Trophoblast cell (in vitro differentiated cells and primary cell): ENCODE data around the gene CNMD.

Source experiments
- DNase-seq, 2 donors: peaks; one replicate each; pipeline ENCODE4 v3.0.0-alpha.2; 2016
- H2AFZ ChIP-seq: 2 replicates; pipeline ENCODE4 v1.6.1; 2013; ENCODE audit warnings: low read length, moderate library complexity, mild to moderate bottlenecking; ENCODE audit not compliant: insufficient read depth, poor library complexity
- H2AK5ac ChIP-seq: 2 replicates; pipeline ENCODE4 v1.6.1; 2013; ENCODE audit warnings: mild to moderate bottlenecking, low read length
- H2BK120ac ChIP-seq: 2 replicates; pipeline ENCODE4 v1.6.1; 2013; ENCODE audit warnings: low read length, mild to moderate bottlenecking, moderate library complexity; ENCODE audit not compliant: insufficient read depth, poor library complexity
- H2BK12ac ChIP-seq: 2 replicates; pipeline ENCODE4 v1.6.1; 2013; ENCODE audit warnings: mild to moderate bottlenecking, low read length, moderate library complexity
- H2BK5ac ChIP-seq: 2 replicates; pipeline ENCODE4 v1.6.1; 2013; ENCODE audit warnings: low read length, low read depth, moderate library complexity, mild to moderate bottlenecking; ENCODE audit not compliant: poor library complexity
- H3K14ac ChIP-seq: 2 replicates; pipeline ENCODE4 v1.6.1; 2013; ENCODE audit warnings: mild to moderate bottlenecking, low read length
- H3K18ac ChIP-seq: 2 replicates; pipeline ENCODE4 v1.6.1; 2013; ENCODE audit warnings: mild to moderate bottlenecking, low read length
- H3K23ac ChIP-seq: 2 replicates; pipeline ENCODE4 v1.6.1; 2013; ENCODE audit warnings: low read length
- H3K27ac ChIP-seq: 2 replicates; pipeline ENCODE4 v1.5.1; 2013; ENCODE audit warnings: low read depth, mild to moderate bottlenecking, inconsistent platforms, low read length, moderate library complexity
- H3K27me3 ChIP-seq: 2 replicates; pipeline ENCODE4 v1.6.1; 2013; ENCODE audit warnings: inconsistent platforms, mild to moderate bottlenecking, low read length, moderate library complexity; ENCODE audit not compliant: insufficient read depth
- H3K36me3 ChIP-seq, 2 experiments: 1 replicate in 1 of 2; 2 replicates in 1 of 2; pipeline ENCODE4 v1.6.1; 2013; ENCODE audit warnings: low read length in 2 of 2, mild to moderate bottlenecking in 2 of 2, moderate library complexity in 1 of 2; ENCODE audit not compliant: insufficient read depth in 2 of 2, control insufficient read depth in 1 of 2
- H3K4ac ChIP-seq: 2 replicates; pipeline ENCODE4 v1.6.1; 2013; ENCODE audit warnings: low read depth, mild to moderate bottlenecking, low read length, moderate library complexity
- H3K4me1 ChIP-seq, 2 experiments: 1 replicate in 1 of 2; 2 replicates in 1 of 2; pipeline ENCODE4 v1.6.1; 2013; ENCODE audit warnings: low read length in 2 of 2, mild to moderate bottlenecking in 2 of 2, moderate library complexity in 1 of 2; ENCODE audit not compliant: insufficient read depth in 2 of 2, control insufficient read depth in 1 of 2
- H3K4me2 ChIP-seq: 2 replicates; pipeline ENCODE4 v1.6.1; 2013; ENCODE audit warnings: inconsistent platforms, mild to moderate bottlenecking, low read length, moderate library complexity
- H3K4me3 ChIP-seq: 2 replicates; pipeline ENCODE4 v1.5.1; 2013; ENCODE audit warnings: mild to moderate bottlenecking, low read depth, low read length, inconsistent platforms
- H3K79me1 ChIP-seq: one replicate; pipeline ENCODE4 v1.6.1; 2013; ENCODE audit warnings: low read length
- H3K79me2 ChIP-seq: 2 replicates; pipeline ENCODE4 v1.6.1; 2013; ENCODE audit warnings: low read length, mild to moderate bottlenecking; ENCODE audit not compliant: control insufficient read depth, insufficient read depth, poor library complexity
- H3K9ac ChIP-seq: 2 replicates; pipeline ENCODE4 v1.6.1; 2013; ENCODE audit warnings: mild to moderate bottlenecking, low read length
- H3K9me3 ChIP-seq: 2 replicates; pipeline ENCODE4 v1.6.1; 2013; ENCODE audit warnings: low read depth, mild to moderate bottlenecking, control low read depth, inconsistent platforms, low read length; ENCODE audit not compliant: insufficient read depth
- H4K12ac ChIP-seq: 2 replicates; pipeline ENCODE4 v1.6.1; 2013; ENCODE audit warnings: low read depth, mild to moderate bottlenecking, low read length, moderate library complexity
- H4K8ac ChIP-seq: 2 replicates; pipeline ENCODE4 v1.6.1; 2013; ENCODE audit warnings: low read depth, mild to moderate bottlenecking, low read length, moderate library complexity
- H4K91ac ChIP-seq: one replicate; pipeline ENCODE4 v1.6.1; 2013; ENCODE audit warnings: low read depth, mild to moderate bottlenecking, low read length, moderate library complexity
- WGBS: extraction: QIAGEN DNeasy Blood & Tissue Kit; methylation state at CpG from one replicate; pipeline ENCODE4 v1.1.7; 2013; ENCODE audit warnings: missing lambda C conversion rate; ENCODE audit not compliant: insufficient read length, insufficient coverage; ENCODE audit errors: extremely low coverage; 5-methylcytosine and 5-hydroxymethylcytosine counted together

Gene CNMD

DNA sequence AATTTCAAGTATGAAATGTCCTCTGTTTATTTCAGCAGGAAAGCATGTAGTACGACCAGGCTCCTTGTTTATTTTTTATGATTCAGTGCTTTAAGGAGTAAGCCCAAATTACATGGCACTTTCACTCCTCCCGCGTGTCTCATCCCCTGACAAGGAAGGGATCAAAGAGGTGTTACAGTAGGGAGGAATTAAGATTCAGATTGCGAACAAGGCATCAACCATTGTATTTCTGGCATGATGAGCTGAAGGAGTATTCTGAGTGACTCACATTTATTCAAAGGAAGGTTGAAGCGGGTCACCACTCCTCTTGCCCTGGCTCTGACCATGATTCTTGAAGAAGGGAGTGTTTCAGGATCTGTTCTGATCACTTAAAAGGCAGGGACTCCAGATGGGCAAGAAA lies 46.1 kb upstream of the CNMD start:
- Histone ChIP-seq H2AK5ac (no peak overlapping the region), H3K27ac (peak overlapping the region; percentile 26), H2AFZ (no peak overlapping the region), H3K4me2 (no peak overlapping the region), H3K79me2 (no peaks in the 10 kb centered on the region), H3K23ac (no peak overlapping the region), H2BK120ac (no peak overlapping the region), H2BK12ac (no peak overlapping the region), H4K12ac (no peak overlapping the region), H3K27me3 (no peaks in the 10 kb centered on the region), H3K4ac (no peak overlapping the region), H3K9ac (no peak overlapping the region), H3K79me1 (peaks cover 5% of the 10 kb centered on the region), H3K4me3 (no peak overlapping the region), H3K36me3 (no peaks in the 10 kb centered on the region), H3K4me1 (peaks cover 6% of the 10 kb centered on the region in 2 experiments), H4K8ac (no peak overlapping the region), H3K18ac (no peak overlapping the region), H3K14ac (no peak overlapping the region), H3K9me3 (peaks cover 2% of the 10 kb centered on the region), H2BK5ac (no peak overlapping the region), H4K91ac (peak overlapping the region; percentile 43)
- no CpG with 5 or more reads among the region's 5 CpGs for whole genome bisulfite sequencing
- peak in 1 of 2 donors; percentile 53 for DNase-seq

GRCh38 chr13:52784591-52785340 lies 45.1 kb upstream of the CNMD start:
- peak overlapping the region; percentile 50 for H3K27ac ChIP-seq
- no CpG with 5 or more reads among the region's 6 CpGs for WGBS
- peaks cover 2% of the 10 kb centered on the region for H3K9me3 ChIP-seq
- peak in 1 of 2 donors; percentile 54 for DNase-seq
- no peaks in the 10 kb centered on the region for H3K27me3 ChIP-seq
- H4K8ac ChIP-seq: no peak overlapping the region
- H2BK120ac ChIP-seq: peak overlapping the region; percentile 71
- no peak overlapping the region for H3K18ac ChIP-seq
- H3K36me3 ChIP-seq: no peaks in the 10 kb centered on the region
- no peak overlapping the region for H3K23ac ChIP-seq
- no peak overlapping the region for H3K14ac ChIP-seq
- no peak overlapping the region for H3K4ac ChIP-seq
- H3K4me1 ChIP-seq: peaks cover 6% of the 10 kb centered on the region in 2 experiments
- H4K91ac ChIP-seq: peak overlapping the region; percentile 63
- H3K4me2 ChIP-seq: no peak overlapping the region
- H3K9ac ChIP-seq: no peak overlapping the region
- no peak overlapping the region for H2BK12ac ChIP-seq
- no peak overlapping the region for H2AK5ac ChIP-seq
- no peak overlapping the region for H4K12ac ChIP-seq
- H3K79me1 ChIP-seq: peaks cover 5% of the 10 kb centered on the region
- H2BK5ac ChIP-seq: peak overlapping the region; percentile 63
- H3K79me2 ChIP-seq: no peaks in the 10 kb centered on the region
- H3K4me3 ChIP-seq: no peak overlapping the region
- H2AFZ ChIP-seq: no peak overlapping the region

- Histone ChIP-seq H4K91ac (no peak overlapping the region), H3K27me3 (no peaks in the 10 kb centered on the region), H3K79me2 (no peaks in the 10 kb centered on the region), H2AK5ac (no peak overlapping the region), H3K4me1 (peaks cover 8% of the 10 kb centered on the region in 2 experiments), H3K18ac (no peak overlapping the region), H3K23ac (no peak overlapping the region), H3K4ac (no peak overlapping the region), H3K4me2 (no peak overlapping the region), H3K9me3 (peaks cover 1% of the 10 kb centered on the region), H3K27ac (peak overlapping the region; percentile 50), H4K12ac (no peak overlapping the region), H3K36me3 (no peaks in the 10 kb centered on the region), H3K14ac (no peak overlapping the region), H3K79me1 (peaks cover 5% of the 10 kb centered on the region), H2BK5ac (no peak overlapping the region), H2BK12ac (no peak overlapping the region), H3K4me3 (no peak overlapping the region), H4K8ac (no peak overlapping the region), H2BK120ac (no peak overlapping the region), H2AFZ (no peak overlapping the region), H3K9ac (no peak overlapping the region)
- no peak for DNase-seq
These were observed 44.3 kb upstream of the CNMD start for GRCh38 chr13:52783943-52784342.

GRCh38 chr13:52782471-52783448 lies 43.1 kb upstream of the CNMD start:
- Histone ChIP-seq H3K4me2 (no peak overlapping the region), H4K8ac (no peak overlapping the region), H2BK120ac (no peak overlapping the region), H2AFZ (no peak overlapping the region), H2BK5ac (no peak overlapping the region), H3K9me3 (no peaks in the 10 kb centered on the region), H3K79me1 (peaks cover 3% of the 10 kb centered on the region), H3K27ac (no peak overlapping the region), H2BK12ac (peak overlapping the region; percentile 65), H3K9ac (no peak overlapping the region), H3K23ac (no peak overlapping the region), H2AK5ac (no peak overlapping the region), H4K12ac (no peak overlapping the region), H3K4ac (no peak overlapping the region), H3K4me1 (peaks cover 4 to 5% of the 10 kb centered on the region in 2 experiments), H3K79me2 (no peaks in the 10 kb centered on the region), H3K14ac (no peak overlapping the region), H3K18ac (no peak overlapping the region), H3K36me3 (no peaks in the 10 kb centered on the region), H3K4me3 (no peak overlapping the region), H4K91ac (no peak overlapping the region), H3K27me3 (no peaks in the 10 kb centered on the region)
- no peak for DNase-seq
- no CpG with 5 or more reads among the region's 9 CpGs for WGBS
